B cell (primary cell): Measurements from ENCODE around the gene STAC3. TPM values are rescaled to one million over a fixed set of nuclear protein-coding genes. Genes with fewer than 3 reads are reported as not detected.

Experiments
- ATAC-seq: fragments of 200-7000 bp; cut with Tn5 transposase; one replicate; pipeline ENCODE4 v1.10.0; 2021; ENCODE audit warnings: low read depth, mild to moderate bottlenecking, moderate number of reproducible peaks, moderate library complexity
- CTCF ChIA-PET: fragments of 350-600 bp; sonication (Branson Sonifier 250); formaldehyde crosslinking; loops from one replicate; lab custom pipeline; 2021; ENCODE audit warnings: antibody characterized with exemption, inconsistent platforms; lab: Charles Lee
- POLR2A ChIA-PET: fragments of 350-600 bp; sonication (Branson Sonifier 250); formaldehyde crosslinking; loops from one replicate; lab custom pipeline; 2021; ENCODE audit warnings: antibody characterized with exemption; lab: Charles Lee
- DNase-seq: peaks from one replicate; pipeline ENCODE4 v3.0.0; 2013
- H2AFZ ChIP-seq: 2 replicates; pipeline ENCODE4 v1.6.1; 2012; ENCODE audit warnings: mild to moderate bottlenecking, low read depth, low read length; ENCODE audit not compliant: insufficient read depth, poor library complexity, severe bottlenecking
- H3K27ac ChIP-seq, 2 donors: 1 replicate in 1 of 2; 2 replicates in 1 of 2; pipeline ENCODE4 v1.5.1; 2012 to 2013; ENCODE audit warnings: low read length in 2 of 2, mild to moderate bottlenecking in 2 of 2, moderate library complexity in 1 of 2
- H3K27me3 ChIP-seq, 4 experiments: fragments of 200-600 bp in 1 of 4; sonication (generic) in 1 of 4; replicated peaks in 1 of 4; 1 replicate in 2 of 4; 2 replicates in 2 of 4; pipeline versions ENCODE4 v1.6.1 to v1.7.0; 2013 to 2016; ENCODE audit warnings: low read length in 3 of 4, mild to moderate bottlenecking in 2 of 4, mixed read lengths in 1 of 4, moderate library complexity in 1 of 4; ENCODE audit not compliant: insufficient read depth in 4 of 4, control insufficient read depth in 3 of 4; ENCODE audit errors: control extremely low read depth in 1 of 4
- H3K36me3 ChIP-seq, 2 experiments: replicated peaks in 1 of 2; 1 replicate in 1 of 2; 2 replicates in 1 of 2; pipeline versions ENCODE4 v1.6.1 to v1.7.1; 2013; ENCODE audit warnings: low read length in 1 of 2; ENCODE audit not compliant: insufficient read depth in 2 of 2, control insufficient read depth in 1 of 2; ENCODE audit errors: control extremely low read depth in 1 of 2, extremely low read depth in 1 of 2
- H3K4me1 ChIP-seq, 2 donors: fragments of 200-600 bp in 1 of 2; sonication (generic) in 1 of 2; 1 replicate in 1 of 2; 2 replicates in 1 of 2; pipeline versions ENCODE4 v1.5.1 to v1.6.1; 2013 to 2017; ENCODE audit warnings: low read length in 2 of 2; ENCODE audit not compliant: control insufficient read depth in 2 of 2, insufficient read depth in 2 of 2
- H3K4me2 ChIP-seq: replicated peaks from 2 replicates; pipeline ENCODE3; 2012; ENCODE audit warnings: mild to moderate bottlenecking, low read depth, low read length; ENCODE audit not compliant: poor library complexity, severe bottlenecking
- H3K4me3 ChIP-seq, 5 experiments: fragments of 200-600 bp in 1 of 5; sonication (generic) in 1 of 5; 1 replicate in 3 of 5; 2 replicates in 2 of 5; pipeline versions ENCODE4 v1.5.1 to v1.7.0; 2011 to 2016; ENCODE audit warnings: low read length in 4 of 5, mild to moderate bottlenecking in 4 of 5, low read depth in 2 of 5, control low read depth in 1 of 5, moderate library complexity in 1 of 5; ENCODE audit not compliant: insufficient read depth in 1 of 5; ENCODE audit errors: control extremely low read depth in 1 of 5, extremely low read depth in 1 of 5
- H3K79me2 ChIP-seq: fragments of 200-600 bp; sonication (generic); one replicate; pipeline ENCODE4 v1.6.0; 2016; ENCODE audit warnings: low read length; ENCODE audit not compliant: control insufficient read depth, insufficient read depth
- H3K9ac ChIP-seq: fragments of 200-600 bp; sonication (generic); 2 replicates; pipeline ENCODE4 v1.6.1; 2017; ENCODE audit warnings: mild to moderate bottlenecking, low read length, moderate library complexity
- H3K9me3 ChIP-seq, 3 donors: one replicate each; pipeline versions ENCODE4 v1.6.1 to v1.7.1; 2013; ENCODE audit warnings: low read length in 2 of 3; ENCODE audit not compliant: control insufficient read depth in 2 of 3, insufficient read depth in 1 of 3; ENCODE audit errors: control extremely low read depth in 1 of 3
- H4K20me1 ChIP-seq: 2 replicates; pipeline ENCODE4 v1.6.0; 2012; ENCODE audit warnings: mild to moderate bottlenecking, low read length; ENCODE audit not compliant: insufficient read depth, control insufficient read depth, poor library complexity, severe bottlenecking
- H3K27ac Mint-ChIP-seq: one replicate; pipeline ENCODE4 v1.8.0; 2021; ENCODE audit warnings: mixed read lengths
- H3K27me3 Mint-ChIP-seq: one replicate; pipeline ENCODE4 v1.8.0; 2021; ENCODE audit warnings: mixed read lengths
- H3K4me1 Mint-ChIP-seq: one replicate; pipeline ENCODE4 v1.8.0; 2021; ENCODE audit warnings: mixed read lengths
- H3K4me3 Mint-ChIP-seq: one replicate; pipeline ENCODE4 v1.8.0; 2021; ENCODE audit warnings: mixed read lengths
- H3K9me3 Mint-ChIP-seq: one replicate; pipeline ENCODE4 v1.8.0; 2022; ENCODE audit warnings: mixed read lengths; ENCODE audit not compliant: insufficient read depth
- EZH2 ChIP-seq: IDR thresholded peaks from 2 replicates; pipeline ENCODE4 v1.6.1; 2012; ENCODE audit warnings: borderline replicate concordance, low read depth, mild to moderate bottlenecking, moderate library complexity, low read length; ENCODE audit not compliant: insufficient read depth, poor library complexity, severe bottlenecking
- WGBS: methylation state at CpG from one replicate; pipeline ENCODE4 v1.1.5; 2013; ENCODE audit warnings: missing lambda C conversion rate; ENCODE audit not compliant: insufficient coverage; 5-methylcytosine and 5-hydroxymethylcytosine counted together
- intact Hi-C: fragments of 100-400 bp; cut with micrococcal nuclease; formaldehyde crosslinking; loops from one replicate; pipeline ENCODE4 v1.10.0; 2022
- polyA plus RNA-seq: library from polyadenylated mRNA; depleted of rRNA; stranded (reverse); fragments of >200 nt; gene quantifications from 2 replicates; pipeline ENCODE4 v1.2.3, GENCODE V29; 2012
- total RNA-seq, 2 donors: library from RNA; stranded (reverse); fragments of 120-200 nt in 1 of 2; gene quantifications; 1 replicate in 1 of 2; 2 replicates in 1 of 2; pipeline versions ENCODE4 v1.2.3 to v1.2.4, GENCODE V29; 2013 to 2022
- TF ChIP-seq, protein P1 (sequence below): fragments of 200-600 bp; IDR thresholded peaks from one replicate; pipeline ENCODE4 v1.8.0; 2022; ENCODE audit warnings: antibody characterized with exemption, mild to moderate bottlenecking

The STAC3 gene
- total and polyA plus RNA-seq, 2 donors (not counting 1 experiment from before 2014, with no cell fraction given): 4.5 to 6.2 TPM

DNA sequence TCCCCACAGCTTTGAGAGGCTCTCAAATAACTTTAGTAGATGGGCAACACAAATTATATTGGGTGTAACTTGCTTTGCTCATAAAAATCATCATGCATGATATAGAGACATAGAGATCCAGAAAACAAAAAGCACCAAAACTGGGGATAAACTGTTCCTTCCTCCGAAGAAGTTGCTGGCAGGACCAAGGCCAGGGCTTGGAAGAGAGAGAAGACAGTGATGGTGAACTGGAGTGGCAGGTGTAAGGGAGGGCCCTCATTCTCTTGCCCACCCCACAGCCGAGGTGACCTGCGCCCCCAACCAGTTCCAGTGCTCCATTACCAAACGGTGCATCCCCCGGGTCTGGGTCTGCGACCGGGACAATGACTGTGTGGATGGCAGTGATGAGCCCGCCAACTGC lies 49.8 kb downstream of the STAC3 start:
- Histone ChIP-seq H3K4me3 (no peak overlapping the region), H2AFZ (no peak overlapping the region), H3K79me2 (no peaks in the 10 kb centered on the region), H3K36me3 (no peaks in the 10 kb centered on the region), H3K27me3 (no peaks in the 10 kb centered on the region), H4K20me1 (no peaks in the 10 kb centered on the region), H3K9me3 (no peaks in the 10 kb centered on the region), H3K4me1 (no peaks in the 10 kb centered on the region), H3K27ac (no peak overlapping the region), H3K4me2 (no peak overlapping the region), H3K9ac (no peak overlapping the region)
- ChIA-PET CTCF (no interaction called here), POLR2A (no interaction called here)
- TF ChIP-seq, protein P1, sequence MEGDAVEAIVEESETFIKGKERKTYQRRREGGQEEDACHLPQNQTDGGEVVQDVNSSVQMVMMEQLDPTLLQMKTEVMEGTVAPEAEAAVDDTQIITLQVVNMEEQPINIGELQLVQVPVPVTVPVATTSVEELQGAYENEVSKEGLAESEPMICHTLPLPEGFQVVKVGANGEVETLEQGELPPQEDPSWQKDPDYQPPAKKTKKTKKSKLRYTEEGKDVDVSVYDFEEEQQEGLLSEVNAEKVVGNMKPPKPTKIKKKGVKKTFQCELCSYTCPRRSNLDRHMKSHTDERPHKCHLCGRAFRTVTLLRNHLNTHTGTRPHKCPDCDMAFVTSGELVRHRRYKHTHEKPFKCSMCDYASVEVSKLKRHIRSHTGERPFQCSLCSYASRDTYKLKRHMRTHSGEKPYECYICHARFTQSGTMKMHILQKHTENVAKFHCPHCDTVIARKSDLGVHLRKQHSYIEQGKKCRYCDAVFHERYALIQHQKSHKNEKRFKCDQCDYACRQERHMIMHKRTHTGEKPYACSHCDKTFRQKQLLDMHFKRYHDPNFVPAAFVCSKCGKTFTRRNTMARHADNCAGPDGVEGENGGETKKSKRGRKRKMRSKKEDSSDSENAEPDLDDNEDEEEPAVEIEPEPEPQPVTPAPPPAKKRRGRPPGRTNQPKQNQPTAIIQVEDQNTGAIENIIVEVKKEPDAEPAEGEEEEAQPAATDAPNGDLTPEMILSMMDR: no peak
- no peak for TF ChIP-seq EZH2
- intact Hi-C loops: no loop called here
- DNase-seq (no peak), ATAC-seq (no peak)
- Mint-ChIP-seq H3K27ac (no peak overlapping the region), H3K4me1 (no peaks in the 10 kb centered on the region), H3K9me3 (no peaks in the 10 kb centered on the region), H3K4me3 (no peak overlapping the region), H3K27me3 (no peaks in the 10 kb centered on the region)
- WGBS: 97% methylated on average over 6 of the region's 8 CpGs

DNA sequence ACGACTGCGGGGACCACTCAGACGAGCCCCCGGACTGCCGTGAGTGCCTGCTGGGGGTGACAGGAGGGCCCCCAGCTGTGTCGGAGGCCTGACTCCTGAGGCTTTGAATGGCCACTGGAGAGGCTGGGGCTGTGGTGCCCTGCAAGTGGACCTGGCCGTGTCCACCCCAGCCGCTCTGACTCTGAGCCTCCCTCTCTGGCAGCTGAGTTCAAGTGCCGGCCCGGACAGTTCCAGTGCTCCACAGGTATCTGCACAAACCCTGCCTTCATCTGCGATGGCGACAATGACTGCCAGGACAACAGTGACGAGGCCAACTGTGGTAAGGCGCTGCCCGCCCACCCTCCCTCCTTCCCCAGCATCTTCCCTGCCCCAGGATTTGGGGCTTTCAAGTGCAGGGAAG lies 50.5 kb downstream of the STAC3 start:
- DNase-seq (no peak), ATAC-seq (no peak)
- no peak overlapping the region for H2AFZ ChIP-seq
- H3K4me2 ChIP-seq: no peak overlapping the region
- H3K36me3 ChIP-seq: no peaks in the 10 kb centered on the region
- H3K9ac ChIP-seq: no peak overlapping the region
- H4K20me1 ChIP-seq: no peaks in the 10 kb centered on the region
- H3K79me2 ChIP-seq: no peaks in the 10 kb centered on the region
- H3K4me3 Mint-ChIP-seq: no peak overlapping the region
- H3K9me3 ChIP-seq: no peaks in the 10 kb centered on the region
- TF ChIP-seq EZH2: no peak
- TF ChIP-seq, protein P1: no peak
- ChIA-PET POLR2A (no interaction called here), CTCF (no interaction called here)
- intact Hi-C loops: no loop called here
- no peak overlapping the region for H3K4me3 ChIP-seq
- 93% methylated on average over 14 of the region's 15 CpGs for WGBS
- H3K27me3 ChIP-seq: no peaks in the 10 kb centered on the region
- no peaks in the 10 kb centered on the region for H3K4me1 ChIP-seq
- no peaks in the 10 kb centered on the region for H3K9me3 Mint-ChIP-seq
- no peak overlapping the region for H3K27ac Mint-ChIP-seq
- no peaks in the 10 kb centered on the region for H3K27me3 Mint-ChIP-seq
- no peak overlapping the region for H3K27ac ChIP-seq
- H3K4me1 Mint-ChIP-seq: no peaks in the 10 kb centered on the region
